ENCODE measurements around the gene WWTR1.

WWTR1 gene

GRCh38 chr3:149473357-149474249 lies 184.2 kb downstream of the WWTR1 start:
- DNase-seq (ENCODE audit: low read depth) = no peak

GRCh38 chr3:149472030-149472797 lies 185.6 kb downstream of the WWTR1 start:
- no peak for DNase-seq (ENCODE audit: low read depth)

DNA sequence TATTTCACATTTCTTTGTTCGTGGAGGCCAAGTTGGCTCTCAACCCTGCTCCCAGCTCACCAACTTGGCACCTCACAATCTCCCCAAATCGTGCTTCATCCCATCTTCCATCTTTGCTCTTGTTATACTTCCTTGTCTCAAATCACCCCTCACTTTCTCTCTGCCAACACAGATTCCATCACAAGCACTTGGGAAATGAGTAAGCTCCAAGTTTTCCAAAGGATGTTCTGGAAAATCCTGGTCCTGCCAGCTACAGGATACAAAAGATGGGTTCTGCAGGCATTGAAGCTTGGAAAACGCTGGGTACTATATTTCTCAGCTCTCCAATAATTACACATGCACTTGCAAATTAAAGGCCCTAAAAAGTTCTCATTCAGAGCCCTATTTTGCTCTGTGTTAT lies 187.4 kb downstream of the WWTR1 start:
- DNase-seq (ENCODE audit: low read depth) = no peak

GRCh38 chr3:149468504-149469212 lies 189.2 kb downstream of the WWTR1 start:
- no peak for DNase-seq (ENCODE audit: low read depth)

All from T follicular helper cell (primary cell).